Type B pancreatic cell (in vitro differentiated cells): ENCODE results near the gene CACNA1C. TPM values are rescaled to one million over a fixed set of nuclear protein-coding genes. Genes with fewer than 3 reads are reported as not detected.

Experiments
- DNase-seq: peaks from one replicate; pipeline ENCODE4 v3.0.0; 2021; ENCODE audit warnings: mixed read lengths; ENCODE audit not compliant: unreplicated experiment; ENCODE audit errors: extremely low spot score
- H3K27ac Mint-ChIP-seq: 2 replicates; pipeline ENCODE4 v1.8.0; 2021; ENCODE audit warnings: mild to moderate bottlenecking, mixed read lengths
- H3K27me3 Mint-ChIP-seq: 2 replicates; pipeline ENCODE4 v1.8.0; 2021; ENCODE audit warnings: mixed read lengths
- H3K36me3 Mint-ChIP-seq: 2 replicates; pipeline ENCODE4 v1.8.0; 2021; ENCODE audit warnings: mixed read lengths
- H3K4me1 Mint-ChIP-seq: one replicate; pipeline ENCODE4 v1.8.0; 2021; ENCODE audit warnings: mixed read lengths; ENCODE audit not compliant: unreplicated experiment
- H3K4me3 Mint-ChIP-seq: 2 replicates; pipeline ENCODE4 v1.8.0; 2021; ENCODE audit warnings: mild to moderate bottlenecking, mixed read lengths
- H3K9me3 Mint-ChIP-seq: 2 replicates; pipeline ENCODE4 v1.8.0; 2021; ENCODE audit warnings: mixed read lengths
- total RNA-seq: library from RNA; stranded (reverse); gene quantifications from 2 replicates; pipeline ENCODE4 v1.2.1, GENCODE V29; 2021; ENCODE audit warnings: low replicate concordance
- TF ChIP-seq, protein P1 (sequence below): fragments of 200-600 bp; sonication (generic); conservative IDR thresholded peaks from 2 replicates; pipeline ENCODE4 v1.5.0; 2021; ENCODE audit warnings: antibody characterized with exemption, mild to moderate bottlenecking

CACNA1C gene
- total RNA-seq, 1 donor from 2014 or later, result 14.3 TPM

DNA sequence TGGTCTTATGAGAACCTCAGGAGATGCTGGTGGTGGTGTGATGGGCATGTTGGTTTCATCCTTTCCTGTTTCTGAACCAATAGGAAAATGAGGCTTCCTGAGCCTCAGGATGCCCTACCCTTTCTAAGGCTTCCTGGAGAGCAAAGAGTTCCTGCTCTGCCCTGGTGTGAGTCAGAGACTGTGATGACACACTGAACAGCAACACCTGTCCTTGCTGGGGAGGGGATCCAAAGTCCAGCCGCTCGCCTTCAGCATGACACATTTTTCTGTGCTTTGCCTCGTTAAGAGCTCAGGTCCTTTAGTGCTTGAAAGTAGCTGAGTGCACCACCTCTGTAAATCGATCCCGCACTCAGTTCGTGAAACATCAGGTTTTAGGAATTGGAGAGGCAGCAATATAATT is 116.0 kb downstream of the CACNA1C start:
- Mint-ChIP-seq H3K9me3 (peaks cover 7% of the 10 kb centered on the region), H3K36me3 (peaks cover 26% of the 10 kb centered on the region)
- DNase-seq, result no peak

DNA sequence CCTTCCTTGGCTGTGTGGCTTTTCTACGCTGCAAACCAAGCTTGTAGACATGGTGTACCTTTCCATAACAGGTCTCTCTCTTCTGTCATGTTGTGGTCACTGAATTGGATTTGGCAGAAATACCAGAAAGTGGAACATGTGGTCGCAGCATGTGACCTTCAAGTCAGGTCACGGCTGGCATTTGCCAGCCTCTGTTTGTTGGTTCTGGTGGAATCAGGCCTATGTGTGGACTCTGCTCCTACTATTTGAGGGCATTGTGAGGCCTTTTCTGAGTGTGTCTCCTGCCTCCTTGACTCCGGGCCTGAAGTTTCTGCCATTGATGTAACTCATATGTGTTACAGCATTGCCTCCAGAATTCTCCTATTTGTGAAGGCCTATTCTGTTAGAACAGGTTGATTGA is 116.7 kb downstream of the CACNA1C start:
- Mint-ChIP-seq H3K9me3 (peaks cover 7% of the 10 kb centered on the region), H3K36me3 (peaks cover 20% of the 10 kb centered on the region), H3K4me1 (no peaks in the 10 kb centered on the region), H3K27ac (no peak overlapping the region), H3K27me3 (peaks cover 9% of the 10 kb centered on the region), H3K4me3 (no peak overlapping the region)
- no peak for DNase-seq
- TF ChIP-seq, protein P1, sequence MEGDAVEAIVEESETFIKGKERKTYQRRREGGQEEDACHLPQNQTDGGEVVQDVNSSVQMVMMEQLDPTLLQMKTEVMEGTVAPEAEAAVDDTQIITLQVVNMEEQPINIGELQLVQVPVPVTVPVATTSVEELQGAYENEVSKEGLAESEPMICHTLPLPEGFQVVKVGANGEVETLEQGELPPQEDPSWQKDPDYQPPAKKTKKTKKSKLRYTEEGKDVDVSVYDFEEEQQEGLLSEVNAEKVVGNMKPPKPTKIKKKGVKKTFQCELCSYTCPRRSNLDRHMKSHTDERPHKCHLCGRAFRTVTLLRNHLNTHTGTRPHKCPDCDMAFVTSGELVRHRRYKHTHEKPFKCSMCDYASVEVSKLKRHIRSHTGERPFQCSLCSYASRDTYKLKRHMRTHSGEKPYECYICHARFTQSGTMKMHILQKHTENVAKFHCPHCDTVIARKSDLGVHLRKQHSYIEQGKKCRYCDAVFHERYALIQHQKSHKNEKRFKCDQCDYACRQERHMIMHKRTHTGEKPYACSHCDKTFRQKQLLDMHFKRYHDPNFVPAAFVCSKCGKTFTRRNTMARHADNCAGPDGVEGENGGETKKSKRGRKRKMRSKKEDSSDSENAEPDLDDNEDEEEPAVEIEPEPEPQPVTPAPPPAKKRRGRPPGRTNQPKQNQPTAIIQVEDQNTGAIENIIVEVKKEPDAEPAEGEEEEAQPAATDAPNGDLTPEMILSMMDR, result no peak

More for the DNA sequence above, 116.0 kb downstream of the CACNA1C start:
- Mint-ChIP-seq H3K4me3 (no peak overlapping the region), H3K27ac (peak overlapping the region; percentile 59), H3K27me3 (peaks cover 15% of the 10 kb centered on the region), H3K4me1 (no peaks in the 10 kb centered on the region)
- TF ChIP-seq, protein P1, result no peak

DNA sequence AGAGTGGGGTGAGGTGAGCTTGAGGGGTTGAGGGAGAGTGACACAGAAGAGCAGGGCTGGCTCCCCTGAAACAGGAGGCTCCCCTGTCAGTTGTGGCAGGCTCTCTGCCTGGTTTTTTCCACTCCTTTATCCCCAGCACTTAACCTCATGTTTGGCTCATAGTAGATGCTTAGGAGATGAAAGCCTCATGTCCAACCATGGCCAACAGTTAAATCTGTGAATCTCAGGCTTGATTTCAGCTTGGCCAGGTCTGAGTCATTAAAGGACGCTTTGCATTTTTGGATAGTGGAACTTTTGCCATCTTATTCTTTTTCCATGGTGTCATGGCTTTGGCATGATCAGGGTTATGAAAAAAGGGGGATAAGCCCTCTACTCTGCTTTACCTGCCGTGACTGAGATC is 117.2 kb downstream of the CACNA1C start:
- TF ChIP-seq, protein P1, result no peak
- DNase-seq, result no peak
- no peak overlapping the region for H3K27ac Mint-ChIP-seq
- H3K9me3 Mint-ChIP-seq, result peaks cover 7% of the 10 kb centered on the region
- peaks cover 13% of the 10 kb centered on the region for H3K27me3 Mint-ChIP-seq
- H3K4me3 Mint-ChIP-seq, result no peak overlapping the region
- H3K4me1 Mint-ChIP-seq, result no peaks in the 10 kb centered on the region
- peaks cover 16% of the 10 kb centered on the region for H3K36me3 Mint-ChIP-seq

DNA sequence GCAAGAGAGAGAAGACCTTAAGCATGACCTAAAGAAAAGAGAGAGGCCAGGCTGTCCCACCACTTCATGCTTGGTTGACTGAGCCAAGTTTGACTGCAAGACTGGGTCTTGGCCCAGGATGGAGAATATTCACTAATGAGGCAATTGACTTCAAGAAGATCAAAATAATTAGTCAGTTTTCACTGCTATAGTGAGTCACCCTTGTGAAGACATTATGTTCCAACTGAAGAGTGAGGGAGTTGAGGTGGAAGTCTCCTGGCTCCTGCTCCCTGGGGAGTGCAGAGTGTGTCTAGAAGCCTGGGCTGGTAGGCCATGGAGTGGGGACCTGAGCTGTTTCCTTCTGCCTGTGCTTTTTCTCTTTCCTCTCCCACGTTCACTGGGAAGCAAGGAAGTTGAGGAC is 117.6 kb downstream of the CACNA1C start:
- H3K4me1 Mint-ChIP-seq, result no peaks in the 10 kb centered on the region

DNA sequence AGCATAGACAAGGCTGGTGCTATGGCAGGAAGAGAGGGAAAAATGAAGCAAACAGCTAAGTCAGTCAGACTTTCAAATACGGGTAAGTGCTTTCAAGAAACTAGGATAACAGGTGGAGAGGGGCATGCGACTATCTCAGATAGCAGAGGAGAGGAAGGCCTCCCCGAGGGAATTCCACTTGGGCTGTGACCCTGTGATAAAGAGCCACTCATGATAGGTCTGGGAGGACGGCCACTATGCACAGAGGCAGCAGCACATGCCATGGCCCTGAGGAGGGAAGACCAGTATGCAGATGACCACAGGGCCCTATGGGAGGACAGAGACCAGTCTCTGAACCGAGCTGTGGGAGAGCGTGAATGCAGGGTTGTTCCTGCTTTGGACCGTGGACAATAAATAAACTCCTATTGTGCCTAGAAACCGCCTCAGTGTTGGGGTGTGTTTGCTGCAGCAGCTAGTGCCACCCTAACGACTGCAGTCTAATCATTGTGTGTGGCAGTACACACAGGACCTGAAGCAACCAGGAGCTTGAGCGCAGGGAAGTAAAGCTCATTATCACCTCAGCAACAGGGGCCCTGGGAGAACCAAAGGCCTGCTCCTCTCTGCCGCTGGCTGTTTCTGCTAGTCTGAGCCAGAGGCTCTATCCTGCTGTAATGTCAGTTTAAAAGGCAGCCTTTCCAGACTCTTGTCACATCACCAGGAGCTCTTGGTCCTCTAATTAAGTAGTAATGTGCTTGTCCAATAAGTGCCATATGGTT is 119.1 kb downstream of the CACNA1C start:
- Mint-ChIP-seq H3K9me3 (peaks cover 2% of the 10 kb centered on the region), H3K4me3 (no peak overlapping the region), H3K36me3 (peaks cover 13% of the 10 kb centered on the region), H3K27ac (peak overlapping the region; percentile 4), H3K27me3 (peaks cover 17% of the 10 kb centered on the region), H3K4me1 (no peaks in the 10 kb centered on the region)
- DNase-seq, result no peak
- TF ChIP-seq, protein P1, result no peak

More for the DNA sequence above, 117.6 kb downstream of the CACNA1C start:
- Mint-ChIP-seq H3K27ac (no peak overlapping the region), H3K9me3 (peaks cover 7% of the 10 kb centered on the region), H3K36me3 (peaks cover 16% of the 10 kb centered on the region), H3K27me3 (peaks cover 13% of the 10 kb centered on the region), H3K4me3 (no peak overlapping the region)
- TF ChIP-seq, protein P1, result no peak
- DNase-seq, result no peak
